ENCODE measurements around the gene C1QL1.

- TF ChIP-seq POLR2A (IDR thresholded peaks at IDR 0.05) (no peak), CTCF (IDR thresholded peaks at IDR 0.05 in 4 of 5, conservative IDR thresholded peaks at IDR 0.05 in 1 of 5) (no peak)
Measured at GRCh38 chr17:44970136-44970741, 2.1 kb upstream of the C1QL1 start.

All from gastrocnemius medialis (tissue), 4 donors.